ENCODE data around the gene GALNT17.
"Not testable (repeated sequence)": the region's sequence is repeated elsewhere in the genome, so short reads cannot be mapped to it uniquely, and the experiment has no call there.

Gene GALNT17

GRCh38 chr7:71198391-71198790 is 66.4 kb downstream of the GALNT17 start:
- no peak overlapping the region for H3K4me3 Mint-ChIP-seq
- DNase-seq (no peak), ATAC-seq (no peak)
- H3K27ac Mint-ChIP-seq, result no peak overlapping the region
- H3K27me3 Mint-ChIP-seq, result no peaks in the 10 kb centered on the region
- H3K4me1 Mint-ChIP-seq, result no peaks in the 10 kb centered on the region
- H3K9me3 Mint-ChIP-seq, result peaks cover 0 to 5% of the 10 kb centered on the region in 2 donors

DNA sequence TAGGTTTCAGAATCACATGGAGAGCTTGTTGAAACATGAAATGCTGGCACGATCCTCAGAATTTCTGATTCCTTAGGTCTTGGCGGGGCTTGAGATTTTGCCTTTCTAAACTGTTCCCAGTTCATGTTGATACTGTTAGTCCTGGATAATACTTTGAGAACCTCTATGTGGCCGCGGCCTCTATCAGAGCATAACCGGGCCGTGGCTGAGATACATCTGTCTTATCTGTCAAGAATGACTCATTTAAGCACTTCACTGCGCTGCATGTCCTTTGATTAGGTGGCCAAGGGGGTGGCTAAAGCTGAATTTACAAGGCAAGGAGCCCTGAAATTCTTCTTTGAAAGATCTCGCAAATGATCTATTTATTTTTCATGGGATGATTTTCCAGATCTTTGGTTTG is 66.9 kb downstream of the GALNT17 start:
- no peak overlapping the region for H3K27ac Mint-ChIP-seq
- no peaks in the 10 kb centered on the region for H3K4me1 Mint-ChIP-seq
- no peak for ATAC-seq
- H3K4me3 Mint-ChIP-seq, result no peak overlapping the region
- DNase-seq, result no peak
- peaks cover 1 to 7% of the 10 kb centered on the region in 2 donors for H3K9me3 Mint-ChIP-seq
- H3K27me3 Mint-ChIP-seq, result no peaks in the 10 kb centered on the region

- Mint-ChIP-seq H3K4me1 (no peaks in the 10 kb centered on the region), H3K4me3 (no peak overlapping the region), H3K9me3 (peaks cover 6 to 7% of the 10 kb centered on the region in 2 donors), H3K27ac (no peak overlapping the region), H3K27me3 (no peaks in the 10 kb centered on the region)
- ATAC-seq (no peak), DNase-seq (no peak)
Observed at GRCh38 chr7:71206184-71206583, 74.2 kb downstream of the GALNT17 start.

DNA sequence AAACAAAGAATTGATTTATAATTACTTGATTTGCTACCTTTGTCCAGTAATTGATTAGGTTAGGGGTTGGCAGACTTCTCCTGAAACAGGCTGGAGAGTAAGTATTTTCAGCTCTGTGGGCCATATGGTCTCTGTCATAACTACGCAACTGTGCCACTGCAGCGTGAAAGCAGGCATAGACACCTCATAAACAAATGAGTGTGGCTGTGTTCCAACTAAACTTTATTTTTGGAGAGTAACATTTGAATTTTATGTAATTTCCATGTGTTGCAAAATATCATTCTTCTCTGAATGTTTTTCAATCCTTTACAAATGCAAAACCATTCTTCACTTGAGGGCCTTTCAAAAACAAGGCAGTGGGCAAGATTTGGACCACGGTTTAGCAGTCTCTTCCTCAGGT is 76.9 kb downstream of the GALNT17 start:
- DNase-seq (no peak), ATAC-seq (no peak)
- peaks cover 11 to 13% of the 10 kb centered on the region in 2 donors for H3K9me3 Mint-ChIP-seq
- no peaks in the 10 kb centered on the region for H3K27me3 Mint-ChIP-seq
- H3K4me1 Mint-ChIP-seq, result no peaks in the 10 kb centered on the region
- H3K27ac Mint-ChIP-seq, result no peak overlapping the region
- no peak overlapping the region for H3K4me3 Mint-ChIP-seq

GRCh38 chr7:71209484-71209883 is 77.5 kb downstream of the GALNT17 start:
- not testable (repeated sequence) for H3K27me3 Mint-ChIP-seq, H3K27ac Mint-ChIP-seq, DNase-seq, H3K4me1 Mint-ChIP-seq, H3K4me3 Mint-ChIP-seq, ATAC-seq
- peaks cover 6 to 10% of the 10 kb centered on the region in 2 donors for H3K9me3 Mint-ChIP-seq

DNA sequence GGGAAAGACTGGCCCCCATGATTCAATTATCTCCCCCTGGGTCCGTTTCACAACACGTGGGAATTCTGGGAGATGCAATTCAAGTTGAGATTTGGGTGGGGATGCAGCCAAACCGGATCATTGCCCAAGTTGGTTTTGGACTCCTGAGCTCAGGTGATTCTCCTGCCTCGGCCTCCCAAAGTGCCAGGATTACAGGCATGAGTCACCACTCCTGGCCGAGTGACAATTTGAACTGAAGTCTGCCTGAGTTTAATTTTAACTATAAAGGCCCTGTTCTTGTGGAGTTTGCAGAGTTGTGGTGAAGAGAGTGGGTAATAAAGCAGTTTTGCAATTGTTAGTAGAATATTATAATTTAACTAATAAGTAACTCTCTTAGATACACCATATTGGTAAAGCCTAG is 78.3 kb downstream of the GALNT17 start:
- no peak overlapping the region for H3K4me3 Mint-ChIP-seq
- DNase-seq (no peak), ATAC-seq (no peak)
- no peaks in the 10 kb centered on the region for H3K4me1 Mint-ChIP-seq
- peaks cover 10 to 11% of the 10 kb centered on the region in 2 donors for H3K9me3 Mint-ChIP-seq
- no peak overlapping the region for H3K27ac Mint-ChIP-seq
- H3K27me3 Mint-ChIP-seq, result no peaks in the 10 kb centered on the region

GRCh38 chr7:71212433-71212832 is 80.5 kb downstream of the GALNT17 start:
- not testable (repeated sequence) for ATAC-seq, H3K27me3 Mint-ChIP-seq, H3K4me1 Mint-ChIP-seq, H3K27ac Mint-ChIP-seq, DNase-seq, H3K4me3 Mint-ChIP-seq
- H3K9me3 Mint-ChIP-seq, result peaks cover 10 to 14% of the 10 kb centered on the region in 2 donors

GRCh38 chr7:71216211-71216610 is 84.3 kb downstream of the GALNT17 start:
- DNase-seq (no peak), ATAC-seq (no peak)
- H3K27ac Mint-ChIP-seq, result no peak overlapping the region
- H3K4me3 Mint-ChIP-seq, result no peak overlapping the region
- H3K27me3 Mint-ChIP-seq, result no peaks in the 10 kb centered on the region
- H3K4me1 Mint-ChIP-seq, result no peaks in the 10 kb centered on the region
- peaks cover 24 to 30% of the 10 kb centered on the region in 2 donors for H3K9me3 Mint-ChIP-seq

GRCh38 chr7:71220210-71220695 is 88.3 kb downstream of the GALNT17 start:
- H3K27me3 Mint-ChIP-seq, result no peaks in the 10 kb centered on the region
- H3K4me1 Mint-ChIP-seq, result no peaks in the 10 kb centered on the region
- no peak overlapping the region for H3K27ac Mint-ChIP-seq
- no peak for DNase-seq
- peaks cover 19 to 24% of the 10 kb centered on the region in 2 donors for H3K9me3 Mint-ChIP-seq
- no peak overlapping the region for H3K4me3 Mint-ChIP-seq
- no peak for ATAC-seq

DNA sequence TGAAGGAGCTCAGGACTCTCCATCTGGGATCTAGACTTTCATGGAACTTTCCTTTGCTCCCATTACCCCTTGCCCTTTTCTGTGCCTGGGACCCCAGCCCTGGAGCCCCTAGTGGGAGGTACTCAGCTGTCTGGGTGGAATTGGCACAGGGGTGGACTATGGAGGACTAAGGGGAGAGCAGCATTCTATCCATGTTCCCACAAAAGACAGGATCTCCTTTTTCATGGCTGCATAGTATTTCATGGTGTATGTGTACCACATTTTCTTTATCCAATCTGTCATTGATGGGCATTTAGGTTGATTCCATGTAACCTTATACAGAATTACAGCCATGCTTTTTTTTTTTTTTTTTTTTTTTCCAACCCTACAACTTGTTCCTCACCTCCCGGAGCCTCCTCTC is 89.1 kb downstream of the GALNT17 start:
- Mint-ChIP-seq H3K9me3 (peaks cover 19 to 22% of the 10 kb centered on the region in 2 donors), H3K27ac (no peak overlapping the region), H3K4me1 (no peaks in the 10 kb centered on the region), H3K4me3 (no peak overlapping the region), H3K27me3 (no peaks in the 10 kb centered on the region)
- DNase-seq, result no peak
- ATAC-seq, result no peak

DNA sequence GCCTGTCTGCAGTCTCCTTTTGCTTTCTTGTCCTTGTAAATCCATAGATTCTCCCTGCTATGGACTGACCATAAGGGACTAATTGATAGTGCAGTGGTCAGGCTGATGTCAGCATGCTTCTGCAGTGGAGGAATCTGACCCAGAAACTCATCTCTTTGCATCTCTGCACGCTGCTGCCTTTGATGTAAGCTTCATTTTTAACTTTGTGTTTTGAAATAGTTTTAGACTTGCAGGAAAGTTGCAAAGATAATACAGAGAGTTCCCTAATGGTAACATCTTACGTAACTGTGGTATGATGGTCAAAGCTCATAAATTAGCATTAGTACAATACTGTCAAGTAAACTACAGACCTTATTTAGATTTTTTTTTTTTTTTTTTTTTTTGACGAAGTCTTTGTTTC is 89.6 kb downstream of the GALNT17 start:
- no peaks in the 10 kb centered on the region for H3K27me3 Mint-ChIP-seq
- no peak for ATAC-seq

DNA sequence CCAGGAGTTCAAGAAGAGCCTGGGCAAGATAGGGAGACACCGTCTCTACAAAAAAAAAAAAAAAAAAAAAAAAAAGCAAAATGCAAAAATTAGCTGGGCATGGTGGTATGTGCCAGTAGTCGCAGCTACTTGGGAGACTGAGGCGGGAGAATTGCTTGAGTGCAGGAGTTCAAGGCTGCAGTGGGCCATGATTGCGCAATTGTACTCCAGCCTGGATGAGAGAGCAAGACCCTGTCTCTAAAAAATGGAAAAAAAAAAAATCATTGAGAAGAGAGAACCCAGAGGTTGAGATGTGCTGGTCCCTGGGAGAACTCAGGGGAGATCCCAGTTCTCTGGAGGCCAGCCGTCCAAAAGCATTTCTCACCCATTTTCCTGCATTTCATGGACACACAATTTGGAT is 95.2 kb downstream of the GALNT17 start:
- H3K4me3 Mint-ChIP-seq, result no peak overlapping the region
- no peak for DNase-seq
- no peak overlapping the region for H3K27ac Mint-ChIP-seq
- H3K4me1 Mint-ChIP-seq, result no peaks in the 10 kb centered on the region
- no peak for ATAC-seq
- peaks cover 16 to 47% of the 10 kb centered on the region in 2 donors for H3K9me3 Mint-ChIP-seq
- H3K27me3 Mint-ChIP-seq, result no peaks in the 10 kb centered on the region

More for the DNA sequence above, 89.6 kb downstream of the GALNT17 start:
- Mint-ChIP-seq H3K27ac (no peak overlapping the region), H3K9me3 (peaks cover 19 to 22% of the 10 kb centered on the region in 2 donors), H3K4me3 (no peak overlapping the region), H3K4me1 (no peaks in the 10 kb centered on the region)
- DNase-seq, result no peak

- H3K9me3 Mint-ChIP-seq, result peaks cover 17 to 65% of the 10 kb centered on the region in 2 donors
- no peaks in the 10 kb centered on the region for H3K4me1 Mint-ChIP-seq
- no peak overlapping the region for H3K4me3 Mint-ChIP-seq
- no peaks in the 10 kb centered on the region for H3K27me3 Mint-ChIP-seq
- no peak overlapping the region for H3K27ac Mint-ChIP-seq
- ATAC-seq (no peak), DNase-seq (no peak)
Observed at GRCh38 chr7:71229148-71229547, 97.2 kb downstream of the GALNT17 start.

- ATAC-seq (no peak), DNase-seq (no peak)
- H3K9me3 Mint-ChIP-seq, result peaks cover 17 to 65% of the 10 kb centered on the region in 2 donors
- H3K27me3 Mint-ChIP-seq, result no peaks in the 10 kb centered on the region
- no peaks in the 10 kb centered on the region for H3K4me1 Mint-ChIP-seq
- H3K4me3 Mint-ChIP-seq, result no peak overlapping the region
- H3K27ac Mint-ChIP-seq, result no peak overlapping the region
Observed at GRCh38 chr7:71229699-71230098, 97.8 kb downstream of the GALNT17 start.

DNA sequence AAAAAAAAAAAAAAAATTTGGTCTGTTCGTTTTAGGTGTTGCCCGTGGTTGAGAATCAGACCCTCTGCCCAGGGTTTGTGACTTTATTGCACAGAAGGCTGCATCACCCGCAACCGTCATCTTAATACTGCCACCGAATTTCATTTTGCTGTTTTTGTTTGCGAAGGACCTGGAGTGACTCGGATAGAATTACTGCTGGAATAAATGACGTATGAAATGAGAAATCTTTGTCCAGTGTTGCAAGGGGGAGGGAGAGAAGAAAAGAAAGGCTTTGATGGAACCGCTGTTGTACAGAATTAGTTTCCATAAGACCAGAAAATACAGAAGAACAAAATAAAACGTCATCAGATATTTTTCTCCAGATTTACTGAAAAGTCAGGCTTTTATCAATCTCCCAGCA is 103.3 kb downstream of the GALNT17 start:
- no peak for ATAC-seq
- no peaks in the 10 kb centered on the region for H3K27me3 Mint-ChIP-seq
- no peak overlapping the region for H3K27ac Mint-ChIP-seq
- H3K4me1 Mint-ChIP-seq, result no peaks in the 10 kb centered on the region
- H3K4me3 Mint-ChIP-seq, result no peak overlapping the region
- H3K9me3 Mint-ChIP-seq, result peaks cover 10 to 43% of the 10 kb centered on the region in 2 donors
- no peak for DNase-seq

DNA sequence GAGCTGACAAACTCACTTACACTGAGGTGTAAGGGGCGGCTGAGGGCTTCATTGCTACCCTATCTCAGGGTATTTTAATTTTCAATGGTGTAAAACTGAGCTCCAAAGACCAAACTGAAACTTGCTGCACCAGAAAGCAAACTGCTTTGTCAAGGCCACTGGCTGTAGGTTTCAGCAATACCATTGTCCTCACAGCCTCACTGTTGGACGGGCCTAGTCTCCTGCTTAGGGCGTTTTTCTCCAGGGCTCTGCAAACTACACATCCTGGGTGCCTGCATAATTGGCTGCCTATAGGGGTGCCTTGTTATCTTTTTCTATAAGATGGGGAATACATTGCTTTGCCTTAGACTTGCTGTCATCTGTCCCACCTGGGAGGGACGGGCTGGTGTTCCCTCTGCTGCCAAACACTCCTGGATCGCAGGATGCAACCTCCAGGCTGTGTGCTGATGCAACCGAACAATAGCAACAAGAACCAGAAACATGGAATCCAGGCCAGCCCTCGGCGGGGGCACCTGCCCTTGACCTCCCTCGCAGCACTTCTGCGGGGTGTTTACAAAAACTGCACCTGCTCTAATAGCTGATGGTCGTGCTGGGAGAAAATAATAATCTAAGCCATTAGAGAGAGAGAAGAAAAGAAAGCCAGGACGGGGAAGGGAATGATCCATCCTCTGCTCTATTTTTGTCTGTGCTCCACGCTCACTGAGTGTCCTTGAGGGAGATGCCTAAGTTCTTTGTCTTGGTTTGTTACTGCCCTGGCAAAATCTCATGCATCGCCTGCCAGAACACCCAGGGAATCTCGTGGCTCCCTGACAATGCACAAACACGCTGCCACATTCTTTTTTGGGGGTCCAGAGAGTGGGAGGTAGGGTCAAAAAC is 104.5 kb downstream of the GALNT17 start:
- DNase-seq (no peak), ATAC-seq (no peak)
- Mint-ChIP-seq H3K27ac (no peak overlapping the region), H3K4me1 (no peaks in the 10 kb centered on the region), H3K27me3 (no peaks in the 10 kb centered on the region), H3K9me3 (peaks cover 10 to 31% of the 10 kb centered on the region in 2 donors), H3K4me3 (no peak overlapping the region)

Measured in stimulated activated naive CD8-positive, alpha-beta T cell treated with anti-CD3 and anti-CD28 coated beads, Interleukin-15, amount 100 ng/mL, for 72 hours (primary cell).